Measurements from ENCODE around the gene AATF. TPM values are rescaled to one million over a fixed set of nuclear protein-coding genes. Genes with fewer than 3 reads are reported as not detected.
A peak's percentile ranks its signal among the peaks of the same experiment; 100 is the strongest.

Gene AATF
- total RNA-seq, 1 donor from 2014 or later = 31.3 TPM

DNA sequence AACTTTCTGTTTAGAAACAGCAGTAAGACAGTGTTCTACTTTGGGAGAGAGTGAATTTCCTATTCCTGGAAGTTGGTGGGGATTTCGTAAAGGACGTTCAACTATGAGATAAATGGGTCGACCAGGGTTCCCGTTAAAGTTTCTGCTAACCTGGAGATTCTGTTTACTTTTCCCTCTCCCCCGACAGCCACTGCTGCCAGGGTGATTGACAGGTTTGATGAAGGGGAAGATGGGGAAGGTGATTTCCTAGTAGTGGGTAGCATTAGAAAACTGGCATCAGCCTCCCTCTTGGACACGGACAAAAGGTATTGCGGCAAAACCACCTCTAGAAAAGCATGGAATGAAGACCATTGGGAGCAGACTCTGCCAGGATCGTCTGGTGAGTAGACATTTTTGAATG, 1.3 kb downstream of the AATF start:
- TF ChIP-seq, protein P1, sequence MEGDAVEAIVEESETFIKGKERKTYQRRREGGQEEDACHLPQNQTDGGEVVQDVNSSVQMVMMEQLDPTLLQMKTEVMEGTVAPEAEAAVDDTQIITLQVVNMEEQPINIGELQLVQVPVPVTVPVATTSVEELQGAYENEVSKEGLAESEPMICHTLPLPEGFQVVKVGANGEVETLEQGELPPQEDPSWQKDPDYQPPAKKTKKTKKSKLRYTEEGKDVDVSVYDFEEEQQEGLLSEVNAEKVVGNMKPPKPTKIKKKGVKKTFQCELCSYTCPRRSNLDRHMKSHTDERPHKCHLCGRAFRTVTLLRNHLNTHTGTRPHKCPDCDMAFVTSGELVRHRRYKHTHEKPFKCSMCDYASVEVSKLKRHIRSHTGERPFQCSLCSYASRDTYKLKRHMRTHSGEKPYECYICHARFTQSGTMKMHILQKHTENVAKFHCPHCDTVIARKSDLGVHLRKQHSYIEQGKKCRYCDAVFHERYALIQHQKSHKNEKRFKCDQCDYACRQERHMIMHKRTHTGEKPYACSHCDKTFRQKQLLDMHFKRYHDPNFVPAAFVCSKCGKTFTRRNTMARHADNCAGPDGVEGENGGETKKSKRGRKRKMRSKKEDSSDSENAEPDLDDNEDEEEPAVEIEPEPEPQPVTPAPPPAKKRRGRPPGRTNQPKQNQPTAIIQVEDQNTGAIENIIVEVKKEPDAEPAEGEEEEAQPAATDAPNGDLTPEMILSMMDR (IDR thresholded peaks at IDR 0.05; ENCODE audit: unreplicated experiment) = no peak
- no peak for DNase-seq (ENCODE audit: low spot score in 2 of 2, unreplicated experiment in 2 of 2)
- Mint-ChIP-seq H3K27me3 (ENCODE audit: low read depth) (peaks cover 37% of the 10 kb centered on the region), H3K9me3 (no peaks in the 10 kb centered on the region), H3K4me1 (peaks cover 20% of the 10 kb centered on the region), H3K36me3 (peaks cover 22% of the 10 kb centered on the region), H3K27ac (no peak overlapping the region), H3K4me3 (peak overlapping the region; percentile 81)

DNA sequence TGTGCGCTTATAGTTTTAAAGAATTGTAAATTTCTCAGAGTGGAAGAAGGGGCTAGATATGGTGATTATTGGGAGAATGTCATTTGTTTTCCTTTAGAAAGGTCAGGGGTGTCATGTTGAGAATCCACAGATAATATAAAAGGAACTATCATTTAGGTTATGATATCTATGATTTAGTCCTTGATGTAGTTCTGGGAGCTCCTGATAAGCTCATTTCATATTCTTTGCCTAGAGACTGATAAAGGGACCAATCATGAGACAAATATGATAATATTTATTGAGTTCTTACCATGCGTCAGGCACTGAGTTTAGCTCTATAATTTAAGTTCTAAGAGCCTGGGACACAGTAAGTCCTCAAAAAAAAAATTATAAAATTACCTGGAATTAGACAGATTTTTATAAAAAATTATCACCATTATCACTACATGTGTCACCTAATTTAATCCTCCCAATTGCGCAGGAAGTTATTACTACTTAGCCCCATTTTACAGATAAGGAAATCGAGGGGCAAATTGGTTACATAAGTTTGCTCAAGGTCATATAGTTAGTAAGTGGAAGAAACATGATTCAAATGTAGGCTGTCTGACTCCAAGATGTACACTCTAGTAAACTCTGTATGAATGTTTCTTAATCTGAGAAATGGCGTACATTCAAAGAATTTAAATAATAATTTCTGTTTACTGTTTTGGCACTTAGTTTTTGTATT, 2.5 kb downstream of the AATF start:
- Mint-ChIP-seq H3K27ac (no peak overlapping the region), H3K4me1 (peaks cover 20% of the 10 kb centered on the region), H3K9me3 (no peaks in the 10 kb centered on the region), H3K36me3 (peaks cover 31% of the 10 kb centered on the region), H3K27me3 (ENCODE audit: low read depth) (peaks cover 25% of the 10 kb centered on the region), H3K4me3 (no peak overlapping the region)
- DNase-seq (ENCODE audit: low spot score in 2 of 2, unreplicated experiment in 2 of 2) = no peak
- TF ChIP-seq, protein P1 (IDR thresholded peaks at IDR 0.05; ENCODE audit: unreplicated experiment) = no peak

DNA sequence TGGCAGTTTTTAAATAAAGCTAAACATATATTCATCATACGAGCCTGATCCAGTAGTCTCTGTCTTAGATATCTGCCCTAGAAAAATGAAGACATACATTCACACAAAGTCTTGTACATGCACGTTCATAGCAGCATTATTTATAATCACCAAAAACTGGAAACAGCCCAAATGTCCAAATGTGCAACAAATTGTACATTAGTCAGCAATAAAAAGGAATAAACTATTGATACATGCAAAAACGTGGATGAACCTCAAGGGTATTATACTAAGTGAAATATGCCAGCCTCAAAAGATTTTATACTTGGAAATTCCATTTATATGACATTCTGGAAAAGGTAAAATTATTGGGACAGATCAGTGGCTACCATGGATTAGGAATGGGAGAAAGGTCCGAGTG, 22.8 kb downstream of the AATF start:
- Mint-ChIP-seq H3K27me3 (ENCODE audit: low read depth) (no peaks in the 10 kb centered on the region), H3K36me3 (peaks cover 20% of the 10 kb centered on the region), H3K9me3 (peaks cover 7% of the 10 kb centered on the region), H3K27ac (no peak overlapping the region), H3K4me1 (peaks cover 28% of the 10 kb centered on the region), H3K4me3 (no peak overlapping the region)
- TF ChIP-seq, protein P1 (IDR thresholded peaks at IDR 0.05; ENCODE audit: unreplicated experiment) = no peak
- DNase-seq (ENCODE audit: low spot score in 2 of 2, unreplicated experiment in 2 of 2) = no peak

DNA sequence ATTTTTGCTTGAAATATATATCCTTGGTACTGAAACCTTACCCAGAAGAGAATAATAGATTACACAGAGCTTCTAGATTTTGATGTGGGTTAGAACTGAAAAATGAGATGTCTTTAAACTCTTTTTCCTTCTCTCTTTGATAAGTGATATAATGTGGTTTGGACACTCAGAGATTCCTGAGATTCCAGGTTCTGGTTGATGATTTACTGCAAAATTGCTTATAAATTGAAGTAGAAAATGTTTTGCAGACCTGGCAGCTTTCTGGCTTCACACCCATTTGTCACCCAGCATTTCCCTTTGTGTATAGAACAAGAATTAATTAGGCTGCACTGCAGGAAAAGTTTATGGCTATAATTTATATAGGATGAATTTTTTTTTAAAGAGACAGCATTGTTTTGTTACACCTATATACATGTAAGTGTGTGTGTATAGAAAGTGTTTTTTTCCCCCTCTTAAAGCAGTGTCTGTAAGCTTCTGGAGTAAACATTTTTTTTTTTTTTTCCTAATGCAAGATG, 23.5 kb downstream of the AATF start:
- peaks cover 20% of the 10 kb centered on the region for H3K36me3 Mint-ChIP-seq
- TF ChIP-seq, protein P1 (IDR thresholded peaks at IDR 0.05; ENCODE audit: unreplicated experiment) = no peak
- H3K4me3 Mint-ChIP-seq = no peak overlapping the region
- no peak for DNase-seq (ENCODE audit: low spot score in 2 of 2, unreplicated experiment in 2 of 2)
- H3K27me3 Mint-ChIP-seq (ENCODE audit: low read depth) = no peaks in the 10 kb centered on the region
- peak overlapping the region; percentile 6 for H3K27ac Mint-ChIP-seq
- peaks cover 32% of the 10 kb centered on the region for H3K4me1 Mint-ChIP-seq
- peaks cover 7% of the 10 kb centered on the region for H3K9me3 Mint-ChIP-seq

DNA sequence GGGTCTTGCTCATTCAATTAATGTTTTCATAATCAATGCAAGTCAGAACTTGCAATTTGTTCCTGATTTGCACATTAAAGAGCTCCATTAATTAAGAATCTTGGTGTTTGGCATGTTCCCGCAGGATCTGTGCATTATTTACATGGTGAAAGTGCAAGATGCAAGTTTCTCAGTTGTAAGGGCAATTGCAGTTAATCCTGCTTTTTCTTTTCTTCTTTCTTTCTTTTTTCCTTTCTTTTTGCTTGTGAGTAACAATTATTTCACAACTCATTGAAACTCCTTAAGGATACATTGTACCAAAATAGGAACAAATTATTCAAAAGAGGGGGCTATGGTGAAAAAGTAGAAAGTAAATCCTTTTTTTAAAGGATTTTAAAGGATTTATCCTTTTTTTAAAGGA, 24.2 kb downstream of the AATF start:
- peaks cover 7% of the 10 kb centered on the region for H3K9me3 Mint-ChIP-seq
- peaks cover 36% of the 10 kb centered on the region for H3K4me1 Mint-ChIP-seq
- peaks cover 17% of the 10 kb centered on the region for H3K36me3 Mint-ChIP-seq
- no peak for DNase-seq (ENCODE audit: low spot score in 2 of 2, unreplicated experiment in 2 of 2)
- TF ChIP-seq, protein P1 (IDR thresholded peaks at IDR 0.05; ENCODE audit: unreplicated experiment) = no peak
- no peaks in the 10 kb centered on the region for H3K27me3 Mint-ChIP-seq (ENCODE audit: low read depth)
- no peak overlapping the region for H3K4me3 Mint-ChIP-seq
- H3K27ac Mint-ChIP-seq = peak overlapping the region; percentile 59

Measured in mesothelial cell of epicardium (in vitro differentiated cells).